ENCODE results near the gene NEK6. TPM values are rescaled to one million over a fixed set of nuclear protein-coding genes. Genes with fewer than 3 reads are reported as not detected.

NEK6 gene
- total and polyA plus RNA-seq, 4 experiments from 2014 or later, result 3.8 to 11.7 (median 8.5) TPM

GRCh38 chr9:124218438-124218982 lies 39.2 kb upstream of the NEK6 start:
- H3K4me1 Mint-ChIP-seq, result peaks cover 45 to 69% (median 57%) of the 10 kb centered on the region in 4 donors
- H3K4me3 Mint-ChIP-seq, result peak overlapping the region in 3 of 8 donors; percentile 20 to 50 (median 25)
- H3K9me3 Mint-ChIP-seq, result no peaks in the 10 kb centered on the region
- no peaks in the 10 kb centered on the region for H3K27me3 Mint-ChIP-seq
- no peaks in the 10 kb centered on the region for H3K9me3 ChIP-seq (ENCODE audit: control insufficient read depth in 1 of 2, low read length in 2 of 2)
- no peak for DNase-seq
- no peak overlapping the region for H3K4me3 ChIP-seq (ENCODE audit: low read length in 2 of 2)
- intact Hi-C loops (cut with micrococcal nuclease), result no loop called here
- ChIA-PET CTCF (ENCODE audit: partially characterized antibody) (no interaction called here), POLR2A (ENCODE audit: partially characterized antibody) (interaction anchor here (1.1 to 2.4 kb wide), 2 partner anchors 17 to 20 kb away, joined by 3 to 7 read pairs; no protein-coding TSS in a partner anchor)
- no peaks in the 10 kb centered on the region for H3K27me3 ChIP-seq (ENCODE audit: insufficient read depth, low read length)
- peaks cover 58% of the 10 kb centered on the region for H3K4me1 ChIP-seq (ENCODE audit: insufficient read depth, low read length)
- peak overlapping the region in 1 of 7 donors; percentile 24 for H3K27ac Mint-ChIP-seq
- H3K27ac ChIP-seq (ENCODE audit: low read depth, low read length), result no peak overlapping the region
- no peaks in the 10 kb centered on the region for H3K36me3 Mint-ChIP-seq
- no peaks in the 10 kb centered on the region for H3K36me3 ChIP-seq (ENCODE audit: insufficient read depth, low read length)

DNA sequence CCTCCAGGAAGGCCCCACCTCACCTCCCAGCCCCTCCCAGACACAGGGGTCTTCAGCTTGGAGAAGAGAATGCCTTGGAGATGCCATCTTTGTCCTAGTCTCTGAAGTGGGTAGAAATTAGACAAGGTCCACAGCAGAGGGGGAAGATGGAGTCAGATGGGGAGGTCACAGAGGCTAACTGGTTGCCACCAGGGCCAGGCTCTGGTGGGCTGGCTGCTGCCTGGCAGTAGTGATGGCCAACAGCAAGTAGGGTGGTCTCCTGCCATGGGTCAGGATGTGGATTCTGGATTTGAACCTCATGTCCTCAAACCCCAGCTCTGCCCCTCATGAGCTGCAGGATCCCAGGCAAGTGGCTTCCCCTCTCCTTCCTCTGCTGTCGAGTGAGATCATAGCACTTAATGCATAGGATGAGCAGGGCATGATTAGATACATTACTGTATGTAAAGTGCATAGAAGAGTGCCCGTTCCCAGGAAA lies 38.7 kb upstream of the NEK6 start:
- H3K27me3 Mint-ChIP-seq, result no peaks in the 10 kb centered on the region
- Histone ChIP-seq H3K27ac (ENCODE audit: low read depth, low read length) (no peak overlapping the region), H3K9me3 (ENCODE audit: control insufficient read depth in 1 of 2, low read length in 2 of 2) (no peaks in the 10 kb centered on the region), H3K36me3 (ENCODE audit: insufficient read depth, low read length) (no peaks in the 10 kb centered on the region), H3K27me3 (ENCODE audit: insufficient read depth, low read length) (no peaks in the 10 kb centered on the region), H3K4me3 (ENCODE audit: low read length in 2 of 2) (no peak overlapping the region), H3K4me1 (ENCODE audit: insufficient read depth, low read length) (peaks cover 52% of the 10 kb centered on the region)
- no peak for DNase-seq
- peaks cover 42 to 64% (median 53%) of the 10 kb centered on the region in 4 donors for H3K4me1 Mint-ChIP-seq
- peak overlapping the region in 2 of 7 donors; percentile 27 for H3K27ac Mint-ChIP-seq
- H3K4me3 Mint-ChIP-seq, result peak overlapping the region in 3 of 8 donors; percentile 9 to 67 (median 50)
- intact Hi-C loops (cut with micrococcal nuclease), result no loop called here
- H3K36me3 Mint-ChIP-seq, result no peaks in the 10 kb centered on the region
- H3K9me3 Mint-ChIP-seq, result no peaks in the 10 kb centered on the region
- POLR2A ChIA-PET (ENCODE audit: partially characterized antibody), result no interaction called here
- CTCF ChIA-PET (ENCODE audit: partially characterized antibody), result no interaction called here

- DNase-seq, result no peak
- H3K27me3 ChIP-seq (ENCODE audit: insufficient read depth, low read length), result no peaks in the 10 kb centered on the region
- CTCF ChIA-PET (ENCODE audit: partially characterized antibody), result no interaction called here
- Mint-ChIP-seq H3K36me3 (no peaks in the 10 kb centered on the region), H3K27me3 (no peaks in the 10 kb centered on the region), H3K4me1 (peaks cover 33 to 45% (median 39%) of the 10 kb centered on the region in 4 donors), H3K9me3 (no peaks in the 10 kb centered on the region), H3K4me3 (no peak overlapping the region), H3K27ac (peak overlapping the region in 2 of 7 donors; percentile 50 to 51)
- H3K4me1 ChIP-seq (ENCODE audit: insufficient read depth, low read length), result peaks cover 33% of the 10 kb centered on the region
- intact Hi-C loops (cut with micrococcal nuclease), result no loop called here
- no peaks in the 10 kb centered on the region for H3K9me3 ChIP-seq (ENCODE audit: control insufficient read depth in 1 of 2, low read length in 2 of 2)
- H3K36me3 ChIP-seq (ENCODE audit: insufficient read depth, low read length), result no peaks in the 10 kb centered on the region
- POLR2A ChIA-PET (ENCODE audit: partially characterized antibody), result no interaction called here
- no peak overlapping the region for H3K4me3 ChIP-seq (ENCODE audit: low read length in 2 of 2)
- H3K27ac ChIP-seq (ENCODE audit: low read depth, low read length), result no peak overlapping the region
Measured at GRCh38 chr9:124220946-124221451, 36.8 kb upstream of the NEK6 start.

DNA sequence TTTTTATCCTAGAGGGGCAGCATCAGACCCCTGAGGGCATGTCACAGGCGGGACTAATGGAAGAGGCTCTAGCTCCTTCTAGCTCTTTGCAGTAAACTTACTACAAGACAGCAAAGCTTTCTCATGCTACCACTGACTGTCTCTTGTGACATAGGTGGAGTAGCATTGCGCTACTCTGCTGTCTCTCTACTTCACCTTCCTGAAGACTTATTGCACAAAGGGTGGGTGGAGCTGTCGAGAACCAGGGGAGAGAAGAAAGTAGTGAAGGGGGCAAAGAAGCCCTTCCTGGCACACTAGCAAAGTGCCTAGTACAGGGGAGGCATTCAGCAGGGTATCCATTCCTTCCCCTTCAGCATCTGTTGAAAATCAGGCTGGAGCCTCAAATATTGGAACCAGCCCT lies 36.1 kb upstream of the NEK6 start:
- Mint-ChIP-seq H3K9me3 (no peaks in the 10 kb centered on the region), H3K4me1 (peaks cover 28 to 38% (median 33%) of the 10 kb centered on the region in 4 donors), H3K27ac (peak overlapping the region in 3 of 7 donors; percentile 19 to 70 (median 38)), H3K4me3 (no peak overlapping the region), H3K27me3 (no peaks in the 10 kb centered on the region), H3K36me3 (no peaks in the 10 kb centered on the region)
- no peak for DNase-seq
- ChIA-PET CTCF (ENCODE audit: partially characterized antibody) (no interaction called here), POLR2A (ENCODE audit: partially characterized antibody) (no interaction called here)
- Histone ChIP-seq H3K4me1 (ENCODE audit: insufficient read depth, low read length) (peaks cover 26% of the 10 kb centered on the region), H3K9me3 (ENCODE audit: control insufficient read depth in 1 of 2, low read length in 2 of 2) (no peaks in the 10 kb centered on the region), H3K27ac (ENCODE audit: low read depth, low read length) (no peak overlapping the region), H3K36me3 (ENCODE audit: insufficient read depth, low read length) (no peaks in the 10 kb centered on the region), H3K27me3 (ENCODE audit: insufficient read depth, low read length) (no peaks in the 10 kb centered on the region), H3K4me3 (ENCODE audit: low read length in 2 of 2) (no peak overlapping the region)
- intact Hi-C loops (cut with micrococcal nuclease), result no loop called here

DNA sequence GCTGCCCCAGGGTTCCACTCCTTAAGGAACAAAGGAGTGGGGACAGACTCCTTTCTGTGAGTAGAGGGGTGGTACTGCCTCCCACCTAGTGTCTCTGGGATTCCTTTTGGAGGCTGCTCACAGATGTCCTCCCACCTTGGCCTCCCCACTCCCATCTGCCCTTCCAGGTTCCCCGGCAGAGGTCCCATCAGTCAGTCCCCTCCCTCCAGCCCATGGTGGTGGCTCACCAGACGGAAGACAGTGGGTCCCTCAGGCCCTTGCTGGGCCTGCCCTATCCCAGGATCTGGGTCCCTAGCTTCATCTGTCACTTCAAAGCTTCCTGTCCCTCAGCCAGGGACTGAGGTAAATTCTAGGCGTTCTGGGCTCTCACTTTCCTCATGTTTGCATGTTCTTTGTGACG lies 35.6 kb upstream of the NEK6 start:
- Mint-ChIP-seq H3K4me3 (no peak overlapping the region), H3K9me3 (no peaks in the 10 kb centered on the region), H3K27me3 (no peaks in the 10 kb centered on the region), H3K27ac (no peak overlapping the region), H3K36me3 (no peaks in the 10 kb centered on the region), H3K4me1 (peaks cover 25 to 34% (median 30%) of the 10 kb centered on the region in 4 donors)
- no peak for DNase-seq
- Histone ChIP-seq H3K27ac (ENCODE audit: low read depth, low read length) (no peak overlapping the region), H3K27me3 (ENCODE audit: insufficient read depth, low read length) (no peaks in the 10 kb centered on the region), H3K4me3 (ENCODE audit: low read length in 2 of 2) (no peak overlapping the region), H3K4me1 (ENCODE audit: insufficient read depth, low read length) (peaks cover 22% of the 10 kb centered on the region), H3K36me3 (ENCODE audit: insufficient read depth, low read length) (no peaks in the 10 kb centered on the region), H3K9me3 (ENCODE audit: control insufficient read depth in 1 of 2, low read length in 2 of 2) (no peaks in the 10 kb centered on the region)
- ChIA-PET CTCF (ENCODE audit: partially characterized antibody) (no interaction called here), POLR2A (ENCODE audit: partially characterized antibody) (no interaction called here)
- intact Hi-C loops (cut with micrococcal nuclease), result no loop called here

DNA sequence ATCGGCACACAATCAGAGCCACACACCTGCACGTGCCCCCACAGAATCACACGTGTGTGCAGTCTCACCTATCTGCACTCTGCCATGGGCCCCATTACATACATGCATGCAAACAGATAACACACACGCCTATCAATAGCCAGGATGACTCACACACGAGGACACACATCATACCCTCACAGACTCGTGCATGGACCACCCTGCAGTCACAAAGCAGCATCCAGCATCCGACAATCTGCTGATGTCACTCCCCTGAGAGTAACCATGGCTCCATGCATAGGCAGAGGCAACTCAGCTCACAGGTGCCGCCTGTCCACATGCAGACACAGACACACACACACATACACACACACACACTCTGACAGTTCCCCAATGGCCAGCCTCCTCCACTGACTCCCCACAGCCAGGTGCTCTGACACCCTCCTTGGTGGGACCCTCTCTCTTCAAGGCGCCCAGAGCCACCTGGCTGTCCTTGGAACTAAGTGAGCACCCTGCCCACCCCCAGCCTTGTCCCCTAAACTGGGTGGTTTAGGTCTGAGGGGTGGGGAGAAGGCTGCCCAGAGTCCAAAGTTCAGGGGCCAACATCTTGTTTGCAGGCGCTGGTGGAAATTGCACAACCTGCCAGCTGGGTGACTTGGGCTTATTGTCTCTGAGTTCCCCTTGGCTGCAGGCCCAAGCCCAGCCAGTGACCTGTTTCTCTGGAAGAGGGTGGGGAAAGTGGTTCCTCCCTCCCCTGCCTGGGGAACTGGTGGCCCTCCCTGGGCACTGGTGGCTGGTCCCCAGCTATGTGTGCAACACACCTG lies 34.6 kb upstream of the NEK6 start:
- DNase-seq, result no peak
- no peaks in the 10 kb centered on the region for H3K36me3 ChIP-seq (ENCODE audit: insufficient read depth, low read length)
- intact Hi-C loops (cut with micrococcal nuclease), result no loop called here
- Mint-ChIP-seq H3K27me3 (no peaks in the 10 kb centered on the region), H3K4me3 (no peak overlapping the region), H3K4me1 (peaks cover 16 to 24% (median 20%) of the 10 kb centered on the region in 4 donors), H3K9me3 (no peaks in the 10 kb centered on the region), H3K27ac (peak overlapping the region in 1 of 7 donors; percentile 72), H3K36me3 (no peaks in the 10 kb centered on the region)
- ChIA-PET POLR2A (ENCODE audit: partially characterized antibody) (no interaction called here), CTCF (ENCODE audit: partially characterized antibody) (no interaction called here)
- H3K27ac ChIP-seq (ENCODE audit: low read depth, low read length), result no peak overlapping the region
- H3K27me3 ChIP-seq (ENCODE audit: insufficient read depth, low read length), result no peaks in the 10 kb centered on the region
- H3K4me3 ChIP-seq (ENCODE audit: low read length in 2 of 2), result no peak overlapping the region
- H3K9me3 ChIP-seq (ENCODE audit: control insufficient read depth in 1 of 2, low read length in 2 of 2), result no peaks in the 10 kb centered on the region
- peaks cover 12% of the 10 kb centered on the region for H3K4me1 ChIP-seq (ENCODE audit: insufficient read depth, low read length)

GRCh38 chr9:124225945-124226344 lies 31.8 kb upstream of the NEK6 start:
- CTCF ChIA-PET (ENCODE audit: partially characterized antibody), result no interaction called here
- no peaks in the 10 kb centered on the region for H3K27me3 ChIP-seq (ENCODE audit: insufficient read depth, low read length)
- no peaks in the 10 kb centered on the region for H3K9me3 ChIP-seq (ENCODE audit: control insufficient read depth in 1 of 2, low read length in 2 of 2)
- no peak for DNase-seq
- Mint-ChIP-seq H3K4me1 (peaks cover 5 to 12% (median 6%) of the 10 kb centered on the region in 4 donors), H3K9me3 (no peaks in the 10 kb centered on the region), H3K36me3 (no peaks in the 10 kb centered on the region), H3K4me3 (no peak overlapping the region), H3K27ac (no peak overlapping the region), H3K27me3 (no peaks in the 10 kb centered on the region)
- no peak overlapping the region for H3K4me3 ChIP-seq (ENCODE audit: low read length in 2 of 2)
- no peak overlapping the region for H3K27ac ChIP-seq (ENCODE audit: low read depth, low read length)
- no peaks in the 10 kb centered on the region for H3K36me3 ChIP-seq (ENCODE audit: insufficient read depth, low read length)
- no peaks in the 10 kb centered on the region for H3K4me1 ChIP-seq (ENCODE audit: insufficient read depth, low read length)
- POLR2A ChIA-PET (ENCODE audit: partially characterized antibody), result no interaction called here
- intact Hi-C loops (cut with micrococcal nuclease), result no loop called here

Data from CD4-positive, alpha-beta memory T cell (primary cell).